ENCODE measurements around the gene TUBB.
"Not testable (repeated sequence)": the region's sequence is repeated elsewhere in the genome, so short reads cannot be mapped to it uniquely, and the experiment has no call there.

GRCh38 chr6:30717845-30718720 lies 2.1 kb upstream of the TUBB start:
- TF ChIP-seq CTCF (IDR thresholded peaks at IDR 0.05; ENCODE audit: low read depth, low read length); MAX (IDR thresholded peaks at IDR 0.05; ENCODE audit: low read depth, low read length); POLR2A (IDR thresholded peaks at IDR 0.05; ENCODE audit: extremely low read depth, insufficient read length): not testable (repeated sequence)
